Measurements from ENCODE around the gene ABTB2. TPM values are rescaled to one million over a fixed set of nuclear protein-coding genes. Genes with fewer than 3 reads are reported as not detected.

ABTB2 gene
- total RNA-seq, 2 experiments from 2014 or later = 2.4 to 2.5 TPM

DNA sequence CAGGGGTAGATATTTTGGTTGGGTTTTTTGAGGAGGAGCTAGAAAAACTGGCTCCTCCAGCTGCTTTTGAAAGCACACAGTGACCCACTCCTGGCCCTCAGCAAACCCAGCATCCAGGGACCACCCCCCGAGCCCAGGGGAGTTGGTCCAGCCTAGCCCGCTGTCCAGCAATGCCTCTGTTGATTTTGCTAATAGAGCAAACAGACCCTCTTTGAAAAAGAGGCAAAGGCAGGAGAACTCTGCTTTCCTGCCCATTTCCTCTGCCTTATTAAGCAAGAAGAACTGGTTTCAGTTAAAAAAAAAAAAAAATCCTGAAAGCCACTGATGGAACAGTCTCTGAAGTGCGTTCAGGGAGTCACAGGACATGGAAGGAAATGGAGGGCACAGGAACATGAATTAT is 25.3 kb downstream of the ABTB2 start:
- peaks cover 9% of the 10 kb centered on the region for H3K4me1 Mint-ChIP-seq (ENCODE audit: low read depth)
- no peaks in the 10 kb centered on the region for H3K27me3 Mint-ChIP-seq
- POLR2A ChIA-PET = interaction anchor here (1.3 kb wide), 1 partner anchor 24 kb away, joined by 3 read pairs; no protein-coding TSS in a partner anchor
- H3K27ac Mint-ChIP-seq = no peak overlapping the region
- no peak for ATAC-seq
- CTCF ChIA-PET = interaction anchor here (2.6 kb wide), 1 partner anchor 158 kb away, joined by 7 read pairs; no protein-coding TSS in a partner anchor
- H3K9me3 Mint-ChIP-seq = no peaks in the 10 kb centered on the region
- no peak for DNase-seq
- intact Hi-C loops (cut with micrococcal nuclease) = no loop called here
- H3K4me3 Mint-ChIP-seq = no peak overlapping the region
- no peak for TF ChIP-seq CTCF (IDR thresholded peaks at IDR 0.05)
- H3K36me3 Mint-ChIP-seq (ENCODE audit: low read depth) = no peaks in the 10 kb centered on the region

DNA sequence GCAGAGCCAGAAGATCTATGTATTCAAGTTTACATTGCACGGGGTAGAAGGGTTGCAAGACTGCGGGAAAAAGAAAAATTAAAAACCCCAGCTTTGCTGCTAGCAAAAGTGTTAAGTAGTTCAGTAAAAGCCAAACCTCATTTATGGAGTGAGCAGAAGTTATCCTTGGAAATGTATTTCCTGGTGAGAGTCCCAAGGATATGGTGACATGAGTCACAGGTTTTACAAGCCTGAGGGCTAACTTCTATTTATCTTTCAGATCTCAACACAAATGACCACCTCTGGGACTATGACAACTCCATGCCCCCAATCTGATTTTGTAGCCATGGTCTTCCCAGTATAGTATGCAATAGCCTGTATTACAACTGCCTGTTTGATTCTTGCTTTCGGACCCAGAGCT is 26.1 kb downstream of the ABTB2 start:
- Mint-ChIP-seq H3K4me1 (ENCODE audit: low read depth) (peaks cover 6% of the 10 kb centered on the region), H3K36me3 (ENCODE audit: low read depth) (no peaks in the 10 kb centered on the region), H3K9me3 (no peaks in the 10 kb centered on the region), H3K4me3 (no peak overlapping the region), H3K27ac (no peak overlapping the region), H3K27me3 (no peaks in the 10 kb centered on the region)
- ChIA-PET CTCF (no interaction called here), POLR2A (interaction anchor here (1.3 kb wide), 1 partner anchor 23 kb away, joined by 3 read pairs; no protein-coding TSS in a partner anchor)
- ATAC-seq (no peak), DNase-seq (no peak)
- no peak for TF ChIP-seq CTCF (IDR thresholded peaks at IDR 0.05)
- intact Hi-C loops (cut with micrococcal nuclease) = no loop called here

DNA sequence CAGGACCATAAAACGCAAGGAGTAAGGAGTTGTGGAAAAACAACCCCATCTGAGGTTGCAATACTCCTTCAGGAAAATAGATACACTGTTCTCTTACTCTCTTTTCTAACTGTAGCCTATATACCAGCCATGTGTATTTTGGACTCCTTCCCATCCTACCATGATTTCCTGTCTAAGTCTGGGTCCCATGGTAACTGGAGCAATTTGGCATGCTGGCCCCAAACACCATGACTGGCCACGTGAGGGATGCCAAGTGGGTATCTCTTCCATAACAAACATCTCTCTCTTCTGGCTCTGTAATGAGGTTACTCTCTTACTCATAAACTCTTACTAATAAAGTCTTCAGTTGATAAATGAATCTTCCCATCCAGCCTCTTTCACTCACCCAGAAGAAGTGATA is 26.5 kb downstream of the ABTB2 start:
- Mint-ChIP-seq H3K4me1 (ENCODE audit: low read depth) (peaks cover 6% of the 10 kb centered on the region), H3K9me3 (no peaks in the 10 kb centered on the region), H3K27ac (no peak overlapping the region), H3K4me3 (no peak overlapping the region), H3K27me3 (no peaks in the 10 kb centered on the region), H3K36me3 (ENCODE audit: low read depth) (no peaks in the 10 kb centered on the region)
- intact Hi-C loops (cut with micrococcal nuclease) = no loop called here
- CTCF ChIA-PET = no interaction called here
- TF ChIP-seq CTCF (IDR thresholded peaks at IDR 0.05) = no peak
- DNase-seq (no peak), ATAC-seq (no peak)
- POLR2A ChIA-PET = no interaction called here

DNA sequence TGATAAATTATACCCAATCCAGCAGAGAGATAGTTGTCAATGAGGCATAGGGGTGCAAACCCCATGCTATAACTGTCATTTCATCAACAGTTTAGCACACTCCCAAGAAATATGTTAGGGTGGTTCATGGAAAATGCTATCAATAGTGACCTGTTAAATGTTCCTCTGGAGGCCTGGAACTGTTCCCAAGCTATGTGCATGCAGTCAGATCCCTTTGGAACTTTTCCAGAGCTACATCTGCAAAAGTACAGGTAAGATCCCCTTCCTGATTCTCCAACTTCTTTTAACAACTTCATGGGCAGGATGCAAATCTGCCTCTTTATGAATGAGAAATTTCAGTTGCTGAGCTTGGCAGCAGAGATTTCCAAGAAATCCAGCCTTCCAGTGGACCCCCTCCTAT is 27.2 kb downstream of the ABTB2 start:
- no peaks in the 10 kb centered on the region for H3K36me3 Mint-ChIP-seq (ENCODE audit: low read depth)
- ChIA-PET CTCF (no interaction called here), POLR2A (no interaction called here)
- H3K4me3 Mint-ChIP-seq = no peak overlapping the region
- TF ChIP-seq CTCF (IDR thresholded peaks at IDR 0.05) = no peak
- DNase-seq (no peak), ATAC-seq (no peak)
- H3K9me3 Mint-ChIP-seq = no peaks in the 10 kb centered on the region
- H3K27ac Mint-ChIP-seq = no peak overlapping the region
- peaks cover 6% of the 10 kb centered on the region for H3K4me1 Mint-ChIP-seq (ENCODE audit: low read depth)
- intact Hi-C loops (cut with micrococcal nuclease) = no loop called here
- H3K27me3 Mint-ChIP-seq = no peaks in the 10 kb centered on the region

GRCh38 chr11:34329876-34330275 is 27.9 kb downstream of the ABTB2 start:
- no peak for DNase-seq
- POLR2A ChIA-PET = no interaction called here
- H3K4me1 Mint-ChIP-seq (ENCODE audit: low read depth) = no peaks in the 10 kb centered on the region
- no peaks in the 10 kb centered on the region for H3K36me3 Mint-ChIP-seq (ENCODE audit: low read depth)
- no peak for TF ChIP-seq CTCF (IDR thresholded peaks at IDR 0.05)
- no peak overlapping the region for H3K27ac Mint-ChIP-seq
- no peak for ATAC-seq
- no peaks in the 10 kb centered on the region for H3K27me3 Mint-ChIP-seq
- no peaks in the 10 kb centered on the region for H3K9me3 Mint-ChIP-seq
- CTCF ChIA-PET = no interaction called here
- intact Hi-C loops (cut with micrococcal nuclease) = no loop called here
- no peak overlapping the region for H3K4me3 Mint-ChIP-seq

Data from activated CD8-positive, alpha-beta T cell treated with anti-CD3 and anti-CD28 coated beads for 36 hours (primary cell).